SK-N-SH treated with all-trans-retinoic acid at 6 μM for 48 hours (cell line): Measurements from ENCODE around the gene DNAJC9.

Experiments
- ATAC-seq: fragments of 200-7000 bp; cut with Tn5 transposase; 3 replicates; pipeline ENCODE4 v1.9.1; 2020; ENCODE audit warnings: mild to moderate bottlenecking, moderate library complexity
- ARNTL ChIP-seq: fragments of 450-650 bp; formaldehyde crosslinking; IDR thresholded peaks from 2 replicates; pipeline ENCODE4 v1.5.0; 2020; ENCODE audit warnings: low read depth, mild to moderate bottlenecking, moderate library complexity, borderline replicate concordance
- BACH2 ChIP-seq: fragments of 250-450 bp; sonication (Bioruptor Pico); IDR thresholded peaks from 2 replicates; pipeline ENCODE4 v1.9.0; 2021; ENCODE audit warnings: mild to moderate bottlenecking, borderline replicate concordance
- CSDC2 ChIP-seq: fragments of 250-450 bp; sonication (Bioruptor Pico); IDR thresholded peaks from 2 replicates; pipeline ENCODE4 v1.5.0; 2020; ENCODE audit warnings: mild to moderate bottlenecking, moderate library complexity
- ESRRG ChIP-seq: fragments of 250-450 bp; sonication (Bioruptor Pico); IDR thresholded peaks from 2 replicates; pipeline ENCODE4 v1.6.1; 2021; ENCODE audit warnings: mild to moderate bottlenecking
- GLIS3 ChIP-seq: fragments of 250-450 bp; sonication (Bioruptor Pico); IDR thresholded peaks from 2 replicates; pipeline ENCODE4 v1.5.0; 2020; ENCODE audit warnings: mild to moderate bottlenecking, moderate library complexity
- ISL1 ChIP-seq: fragments of 250-450 bp; sonication (Bioruptor Pico); IDR thresholded peaks from 2 replicates; pipeline ENCODE4 v2.1.2; 2022; ENCODE audit warnings: mild to moderate bottlenecking, moderate library complexity
- OSR1 ChIP-seq: fragments of 250-450 bp; sonication (Bioruptor Pico); IDR thresholded peaks from 2 replicates; pipeline ENCODE4 v1.8.0; 2022; ENCODE audit warnings: moderate library complexity, mild to moderate bottlenecking, inconsistent platforms
- PPARA ChIP-seq: fragments of 250-450 bp; sonication (Bioruptor Pico); IDR thresholded peaks from 2 replicates; pipeline ENCODE4 v1.5.0; 2020; ENCODE audit warnings: mild to moderate bottlenecking, borderline replicate concordance
- RARB ChIP-seq: fragments of 250-450 bp; sonication (Bioruptor Pico); IDR thresholded peaks from 2 replicates; pipeline ENCODE4 v1.8.0; 2021; ENCODE audit warnings: mild to moderate bottlenecking, moderate library complexity
- SNAI2 ChIP-seq: fragments of 250-450 bp; sonication (Bioruptor Pico); IDR thresholded peaks from 2 replicates; pipeline ENCODE4 v1.5.0; 2020; ENCODE audit warnings: mild to moderate bottlenecking, moderate library complexity
- TCF4 ChIP-seq: fragments of 250-450 bp; sonication (Bioruptor Pico); IDR thresholded peaks from 2 replicates; pipeline ENCODE4 v1.8.0; 2021; ENCODE audit warnings: mild to moderate bottlenecking, moderate library complexity, borderline replicate concordance
- ZFP3 ChIP-seq: fragments of 250-450 bp; sonication (Bioruptor Pico); IDR thresholded peaks from 2 replicates; pipeline ENCODE4 v1.5.0; 2020; ENCODE audit warnings: mild to moderate bottlenecking, moderate library complexity
- ZNF565 ChIP-seq: fragments of 450-650 bp; formaldehyde crosslinking; conservative IDR thresholded peaks from 2 replicates; pipeline ENCODE4 v1.5.0; 2020; ENCODE audit warnings: low read depth, mild to moderate bottlenecking, moderate library complexity
- ZNF70 ChIP-seq: fragments of 450-650 bp; formaldehyde crosslinking; IDR thresholded peaks from 2 replicates; pipeline ENCODE4 v1.5.0; 2020; ENCODE audit warnings: mild to moderate bottlenecking, moderate library complexity
- ZNF8 ChIP-seq: fragments of 450-650 bp; formaldehyde crosslinking; IDR thresholded peaks from 2 replicates; pipeline ENCODE4 v1.5.0; 2020; ENCODE audit warnings: mild to moderate bottlenecking, moderate library complexity
- TF ChIP-seq, protein P1 (sequence below): fragments of 250-450 bp; sonication (Bioruptor Pico); IDR thresholded peaks from 2 replicates; pipeline ENCODE4 v1.5.0; 2020; ENCODE audit warnings: mild to moderate bottlenecking, moderate library complexity
- TF ChIP-seq, protein P2 (sequence below): fragments of 250-450 bp; sonication (Bioruptor Pico); IDR thresholded peaks from 2 replicates; pipeline ENCODE4 v1.8.0; 2020; ENCODE audit warnings: mild to moderate bottlenecking, moderate library complexity, borderline replicate concordance
- TF ChIP-seq, protein P3 (sequence below): fragments of 250-450 bp; sonication (Bioruptor Pico); IDR thresholded peaks from 2 replicates; pipeline ENCODE4 v1.5.1; 2020; ENCODE audit warnings: low read depth, mild to moderate bottlenecking, moderate library complexity
- TF ChIP-seq, protein P4 (sequence below): fragments of 250-450 bp; sonication (Bioruptor Pico); IDR thresholded peaks from 2 replicates; pipeline ENCODE4 v1.8.0; 2021; ENCODE audit warnings: low read depth, mild to moderate bottlenecking, moderate library complexity, borderline replicate concordance
- TF ChIP-seq, protein P5 (sequence below): fragments of 250-450 bp; sonication (Bioruptor Pico); IDR thresholded peaks from 2 replicates; pipeline ENCODE4 v1.5.1; 2021; ENCODE audit warnings: mild to moderate bottlenecking, moderate library complexity

DNAJC9 gene

DNA sequence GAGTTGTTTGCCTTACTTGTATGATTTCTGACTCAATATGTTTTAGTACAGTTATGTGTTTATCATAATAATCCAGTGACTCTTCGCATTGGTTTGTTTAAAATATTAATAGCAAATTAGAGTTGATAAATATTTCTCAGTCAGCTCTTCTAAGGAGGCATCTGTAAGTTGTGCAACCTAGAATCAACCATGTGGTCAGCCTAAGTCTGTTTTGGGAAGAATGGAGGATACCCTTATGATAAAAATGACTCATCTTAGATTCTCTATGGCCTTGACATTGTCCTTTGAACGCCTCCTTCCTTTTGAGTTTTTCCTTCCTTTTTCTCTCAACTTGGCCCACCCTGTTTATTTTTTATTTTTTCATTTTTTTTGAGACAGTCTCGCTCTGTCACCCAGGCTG lies 18.8 kb downstream of the DNAJC9 start:
- TF ChIP-seq, protein P1, sequence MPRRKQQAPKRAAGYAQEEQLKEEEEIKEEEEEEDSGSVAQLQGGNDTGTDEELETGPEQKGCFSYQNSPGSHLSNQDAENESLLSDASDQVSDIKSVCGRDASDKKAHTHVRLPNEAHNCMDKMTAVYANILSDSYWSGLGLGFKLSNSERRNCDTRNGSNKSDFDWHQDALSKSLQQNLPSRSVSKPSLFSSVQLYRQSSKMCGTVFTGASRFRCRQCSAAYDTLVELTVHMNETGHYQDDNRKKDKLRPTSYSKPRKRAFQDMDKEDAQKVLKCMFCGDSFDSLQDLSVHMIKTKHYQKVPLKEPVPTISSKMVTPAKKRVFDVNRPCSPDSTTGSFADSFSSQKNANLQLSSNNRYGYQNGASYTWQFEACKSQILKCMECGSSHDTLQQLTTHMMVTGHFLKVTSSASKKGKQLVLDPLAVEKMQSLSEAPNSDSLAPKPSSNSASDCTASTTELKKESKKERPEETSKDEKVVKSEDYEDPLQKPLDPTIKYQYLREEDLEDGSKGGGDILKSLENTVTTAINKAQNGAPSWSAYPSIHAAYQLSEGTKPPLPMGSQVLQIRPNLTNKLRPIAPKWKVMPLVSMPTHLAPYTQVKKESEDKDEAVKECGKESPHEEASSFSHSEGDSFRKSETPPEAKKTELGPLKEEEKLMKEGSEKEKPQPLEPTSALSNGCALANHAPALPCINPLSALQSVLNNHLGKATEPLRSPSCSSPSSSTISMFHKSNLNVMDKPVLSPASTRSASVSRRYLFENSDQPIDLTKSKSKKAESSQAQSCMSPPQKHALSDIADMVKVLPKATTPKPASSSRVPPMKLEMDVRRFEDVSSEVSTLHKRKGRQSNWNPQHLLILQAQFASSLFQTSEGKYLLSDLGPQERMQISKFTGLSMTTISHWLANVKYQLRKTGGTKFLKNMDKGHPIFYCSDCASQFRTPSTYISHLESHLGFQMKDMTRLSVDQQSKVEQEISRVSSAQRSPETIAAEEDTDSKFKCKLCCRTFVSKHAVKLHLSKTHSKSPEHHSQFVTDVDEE (CRISPR knock-in tag), result no peak
- TF ChIP-seq PPARA (CRISPR knock-in tag) (no peak), TCF4 (CRISPR knock-in tag) (no peak), ZFP3 (CRISPR knock-in tag) (no peak), ISL1 (no peak), ZNF565 (CRISPR knock-in tag) (no peak), SNAI2 (CRISPR knock-in tag) (no peak), OSR1 (CRISPR knock-in tag) (no peak), BACH2 (no peak), ESRRG (CRISPR knock-in tag) (no peak)
- TF ChIP-seq, protein P2, sequence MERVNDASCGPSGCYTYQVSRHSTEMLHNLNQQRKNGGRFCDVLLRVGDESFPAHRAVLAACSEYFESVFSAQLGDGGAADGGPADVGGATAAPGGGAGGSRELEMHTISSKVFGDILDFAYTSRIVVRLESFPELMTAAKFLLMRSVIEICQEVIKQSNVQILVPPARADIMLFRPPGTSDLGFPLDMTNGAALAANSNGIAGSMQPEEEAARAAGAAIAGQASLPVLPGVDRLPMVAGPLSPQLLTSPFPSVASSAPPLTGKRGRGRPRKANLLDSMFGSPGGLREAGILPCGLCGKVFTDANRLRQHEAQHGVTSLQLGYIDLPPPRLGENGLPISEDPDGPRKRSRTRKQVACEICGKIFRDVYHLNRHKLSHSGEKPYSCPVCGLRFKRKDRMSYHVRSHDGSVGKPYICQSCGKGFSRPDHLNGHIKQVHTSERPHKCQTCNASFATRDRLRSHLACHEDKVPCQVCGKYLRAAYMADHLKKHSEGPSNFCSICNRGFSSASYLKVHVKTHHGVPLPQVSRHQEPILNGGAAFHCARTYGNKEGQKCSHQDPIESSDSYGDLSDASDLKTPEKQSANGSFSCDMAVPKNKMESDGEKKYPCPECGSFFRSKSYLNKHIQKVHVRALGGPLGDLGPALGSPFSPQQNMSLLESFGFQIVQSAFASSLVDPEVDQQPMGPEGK, result no peak
- TF ChIP-seq, protein P3, sequence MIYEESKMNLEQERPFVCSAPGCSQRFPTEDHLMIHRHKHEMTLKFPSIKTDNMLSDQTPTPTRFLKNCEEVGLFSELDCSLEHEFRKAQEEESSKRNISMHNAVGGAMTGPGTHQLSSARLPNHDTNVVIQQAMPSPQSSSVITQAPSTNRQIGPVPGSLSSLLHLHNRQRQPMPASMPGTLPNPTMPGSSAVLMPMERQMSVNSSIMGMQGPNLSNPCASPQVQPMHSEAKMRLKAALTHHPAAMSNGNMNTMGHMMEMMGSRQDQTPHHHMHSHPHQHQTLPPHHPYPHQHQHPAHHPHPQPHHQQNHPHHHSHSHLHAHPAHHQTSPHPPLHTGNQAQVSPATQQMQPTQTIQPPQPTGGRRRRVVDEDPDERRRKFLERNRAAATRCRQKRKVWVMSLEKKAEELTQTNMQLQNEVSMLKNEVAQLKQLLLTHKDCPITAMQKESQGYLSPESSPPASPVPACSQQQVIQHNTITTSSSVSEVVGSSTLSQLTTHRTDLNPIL (CRISPR knock-in tag), result no peak
- ATAC-seq, result no peak

DNA sequence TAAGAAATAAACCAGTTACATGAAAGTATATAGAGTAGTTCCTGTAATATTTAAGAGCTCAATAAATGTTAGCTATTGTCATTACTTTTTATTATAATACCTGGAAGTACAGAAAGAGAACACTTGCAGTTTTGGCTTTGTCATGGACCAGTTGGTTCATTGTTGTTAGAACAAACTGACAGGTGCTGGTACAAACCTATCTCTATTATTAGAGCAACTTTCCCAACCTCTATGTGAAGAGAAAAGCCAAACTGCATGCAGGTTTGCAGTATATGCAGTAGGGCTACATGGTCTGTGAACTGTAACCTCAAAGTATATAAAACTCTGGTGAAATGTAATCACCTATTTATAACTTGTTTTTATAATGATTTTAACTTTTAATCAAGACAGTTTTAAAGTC lies 20.4 kb downstream of the DNAJC9 start:
- ATAC-seq, result no peak
- TF ChIP-seq ZNF8 (CRISPR knock-in tag), result no peak
- no peak for TF ChIP-seq ARNTL (CRISPR knock-in tag)
- TF ChIP-seq, protein P4, sequence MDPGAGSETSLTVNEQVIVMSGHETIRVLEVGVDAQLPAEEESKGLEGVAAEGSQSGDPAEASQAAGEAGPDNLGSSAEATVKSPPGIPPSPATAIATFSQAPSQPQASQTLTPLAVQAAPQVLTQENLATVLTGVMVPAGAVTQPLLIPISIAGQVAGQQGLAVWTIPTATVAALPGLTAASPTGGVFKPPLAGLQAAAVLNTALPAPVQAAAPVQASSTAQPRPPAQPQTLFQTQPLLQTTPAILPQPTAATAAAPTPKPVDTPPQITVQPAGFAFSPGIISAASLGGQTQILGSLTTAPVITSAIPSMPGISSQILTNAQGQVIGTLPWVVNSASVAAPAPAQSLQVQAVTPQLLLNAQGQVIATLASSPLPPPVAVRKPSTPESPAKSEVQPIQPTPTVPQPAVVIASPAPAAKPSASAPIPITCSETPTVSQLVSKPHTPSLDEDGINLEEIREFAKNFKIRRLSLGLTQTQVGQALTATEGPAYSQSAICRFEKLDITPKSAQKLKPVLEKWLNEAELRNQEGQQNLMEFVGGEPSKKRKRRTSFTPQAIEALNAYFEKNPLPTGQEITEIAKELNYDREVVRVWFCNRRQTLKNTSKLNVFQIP (CRISPR knock-in tag), result no peak
- TF ChIP-seq GLIS3 (CRISPR knock-in tag), result no peak
- TF ChIP-seq ESRRG (CRISPR knock-in tag), result no peak
- TF ChIP-seq ZNF70 (CRISPR knock-in tag), result no peak
- TF ChIP-seq TCF4 (CRISPR knock-in tag), result no peak
- TF ChIP-seq ZFP3 (CRISPR knock-in tag), result no peak
- TF ChIP-seq, protein P5, sequence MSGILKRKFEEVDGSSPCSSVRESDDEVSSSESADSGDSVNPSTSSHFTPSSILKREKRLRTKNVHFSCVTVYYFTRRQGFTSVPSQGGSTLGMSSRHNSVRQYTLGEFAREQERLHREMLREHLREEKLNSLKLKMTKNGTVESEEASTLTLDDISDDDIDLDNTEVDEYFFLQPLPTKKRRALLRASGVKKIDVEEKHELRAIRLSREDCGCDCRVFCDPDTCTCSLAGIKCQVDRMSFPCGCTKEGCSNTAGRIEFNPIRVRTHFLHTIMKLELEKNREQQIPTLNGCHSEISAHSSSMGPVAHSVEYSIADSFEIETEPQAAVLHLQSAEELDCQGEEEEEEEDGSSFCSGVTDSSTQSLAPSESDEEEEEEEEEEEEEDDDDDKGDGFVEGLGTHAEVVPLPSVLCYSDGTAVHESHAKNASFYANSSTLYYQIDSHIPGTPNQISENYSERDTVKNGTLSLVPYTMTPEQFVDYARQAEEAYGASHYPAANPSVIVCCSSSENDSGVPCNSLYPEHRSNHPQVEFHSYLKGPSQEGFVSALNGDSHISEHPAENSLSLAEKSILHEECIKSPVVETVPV (CRISPR knock-in tag), result no peak
- TF ChIP-seq ISL1, result no peak
- no peak for TF ChIP-seq CSDC2 (CRISPR knock-in tag)
- no peak for TF ChIP-seq BACH2
- TF ChIP-seq, protein P3 (CRISPR knock-in tag), result no peak

DNA sequence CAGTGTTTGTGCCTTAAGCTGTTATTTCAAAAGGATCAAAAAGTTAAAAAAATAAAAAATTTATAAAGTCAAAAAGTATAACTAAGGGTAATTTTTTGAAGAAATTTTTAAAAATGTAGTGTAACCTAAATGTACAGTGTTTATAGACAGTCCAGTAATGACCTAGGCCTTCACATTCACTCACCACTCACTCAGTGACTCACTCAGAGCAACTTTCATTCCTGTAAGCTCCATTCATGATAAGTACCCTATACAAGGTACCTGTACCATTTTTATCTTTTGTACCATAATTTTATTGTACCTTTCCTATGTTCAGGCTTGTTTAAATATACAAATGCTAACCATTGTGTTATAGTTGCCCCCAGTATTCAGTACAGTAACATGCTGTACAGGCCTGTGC lies 21.5 kb downstream of the DNAJC9 start:
- no peak for TF ChIP-seq GLIS3 (CRISPR knock-in tag)
- no peak for TF ChIP-seq RARB (CRISPR knock-in tag)
- TF ChIP-seq, all 23 proteins: peak for 0
- no peak for ATAC-seq
